GM19467 (cell line): ENCODE data around the gene RASIP1.
"Not testable (repeated sequence)": the region's sequence is repeated elsewhere in the genome, so short reads cannot be mapped to it uniquely, and the experiment has no call there.

Source experiments
- ATAC-seq: cut with Tn5 transposase; IDR thresholded peaks from one replicate; pipeline ENCODE4 v1.9.1; 2021; ENCODE audit warnings: mild to moderate bottlenecking, moderate library complexity; ENCODE audit not compliant: unreplicated experiment

RASIP1 gene

GRCh38 chr19:48740164-48740972, at the start of gene RASIP1:
RASIP1 (minus strand) TSS chr19:48740610; CDS start chr19:48740282, 328 bp downstream.
- no peak for ATAC-seq

- ATAC-seq = not testable (repeated sequence)
Measured at GRCh38 chr19:48787331-48787730, 46.9 kb upstream of the RASIP1 start.

- ATAC-seq = not testable (repeated sequence)
Measured at GRCh38 chr19:48786422-48786821, 46.0 kb upstream of the RASIP1 start.

GRCh38 chr19:48784527-48784926, 44.1 kb upstream of the RASIP1 start:
- ATAC-seq = no peak

- no peak for ATAC-seq
Measured at GRCh38 chr19:48780631-48781391, 40.4 kb upstream of the RASIP1 start.

GRCh38 chr19:48779636-48780035, 39.2 kb upstream of the RASIP1 start:
- no peak for ATAC-seq

GRCh38 chr19:48777720-48778119, 37.3 kb upstream of the RASIP1 start:
- ATAC-seq = no peak

- no peak for ATAC-seq
Measured at GRCh38 chr19:48777139-48777538, 36.7 kb upstream of the RASIP1 start.

- no peak for ATAC-seq
Measured at GRCh38 chr19:48772503-48772953, 32.1 kb upstream of the RASIP1 start.

GRCh38 chr19:48770734-48771472, 30.5 kb upstream of the RASIP1 start:
- ATAC-seq = no peak

- no peak for ATAC-seq
Measured at GRCh38 chr19:48770266-48770665, 29.9 kb upstream of the RASIP1 start.

- no peak for ATAC-seq
Measured at GRCh38 chr19:48768994-48769713, 28.7 kb upstream of the RASIP1 start.

- not testable (repeated sequence) for ATAC-seq
Measured at GRCh38 chr19:48768171-48768753, 27.9 kb upstream of the RASIP1 start.

GRCh38 chr19:48765816-48766215, 25.4 kb upstream of the RASIP1 start:
- not testable (repeated sequence) for ATAC-seq

GRCh38 chr19:48760504-48761205, 20.2 kb upstream of the RASIP1 start:
- ATAC-seq = no peak

GRCh38 chr19:48757741-48758144, 17.3 kb upstream of the RASIP1 start:
- ATAC-seq = no peak

- ATAC-seq = no peak
Measured at GRCh38 chr19:48757089-48757675, 16.8 kb upstream of the RASIP1 start.

- no peak for ATAC-seq
Measured at GRCh38 chr19:48756686-48757085, 16.3 kb upstream of the RASIP1 start.

- no peak for ATAC-seq
Measured at GRCh38 chr19:48756212-48756611, 15.8 kb upstream of the RASIP1 start.
